Measurements from ENCODE around the gene NBEAL1. TPM values are rescaled to one million over a fixed set of nuclear protein-coding genes. Genes with fewer than 3 reads are reported as not detected.
A peak's percentile ranks its signal among the peaks of the same experiment; 100 is the strongest.

The NBEAL1 gene
- total and polyA plus RNA-seq, 2 of the 8 experiments (the other 6 are each of a cell fraction or from before 2014, with no cell fraction given) = 2.3 to 10.7 TPM

GRCh38 chr2:203246646-203247045 lies 232.0 kb downstream of the NBEAL1 start:
- no peak overlapping the region for H4K8ac ChIP-seq (ENCODE audit: extremely low read depth, insufficient read depth, low read length)
- no peak overlapping the region for H4K5ac ChIP-seq (ENCODE audit: insufficient read length, low read depth, low read length)
- H4K20me1 ChIP-seq (replicated peaks in 1 of 2; ENCODE audit: control insufficient read depth in 1 of 2, insufficient read depth in 2 of 2, low read length in 2 of 2) = no peaks in the 10 kb centered on the region
- no peak overlapping the region for H3K9ac ChIP-seq (replicated peaks in 1 of 4; ENCODE audit: extremely low read depth in 1 of 4, low read depth in 3 of 4, low read length in 3 of 4)
- H2BK20ac ChIP-seq (ENCODE audit: low read length) = no peak overlapping the region
- H2BK12ac ChIP-seq (ENCODE audit: low read depth, low read length) = no peak overlapping the region
- no peak overlapping the region for H2BK15ac ChIP-seq (ENCODE audit: low read length)
- peak in 1 of 2 experiments; percentile 6 for DNase-seq (ENCODE audit: low read depth in 1 of 2, low spot score in 2 of 2)
- no peak overlapping the region for H3K4ac ChIP-seq (replicated peaks; ENCODE audit: insufficient read length, low read depth, low read length)
- H2BK5ac ChIP-seq (ENCODE audit: low read depth, low read length) = no peak overlapping the region
- H3K23me2 ChIP-seq (ENCODE audit: low read depth, low read length) = no peaks in the 10 kb centered on the region
- 0 out of 2 replicates have a peak, but pooled peaks cover 3% of the 10 kb centered on the region for H3K79me1 ChIP-seq (ENCODE audit: low read depth, low read length)
- H2AFZ ChIP-seq (ENCODE audit: low read length) = no peak overlapping the region
- CTCF ChIA-PET (ENCODE audit: partially characterized antibody) = interaction anchor here (1.0 to 1.6 kb wide), 2 partner anchors 21 to 34 kb away, joined by 3 to 4 read pairs; no protein-coding TSS in a partner anchor
- no peak overlapping the region for H3K27ac ChIP-seq (ENCODE audit: low read depth, low read length)
- POLR2A ChIA-PET (ENCODE audit: partially characterized antibody) = no interaction called here
- FAIRE-seq = no peak
- H3K4me3 ChIP-seq (ENCODE audit: extremely low read depth in 1 of 4, insufficient read depth in 2 of 4, low read depth in 3 of 4, low read length in 4 of 4) = no peak overlapping the region
- H3K56ac ChIP-seq (replicated peaks; ENCODE audit: insufficient read length, low read depth, low read length) = no peak overlapping the region
- no peak overlapping the region for H3K23ac ChIP-seq (ENCODE audit: insufficient read length)
- no peak overlapping the region for H3K4me2 ChIP-seq (ENCODE audit: insufficient read depth in 1 of 2, low read depth in 2 of 2, low read length in 2 of 2)
- no peaks in the 10 kb centered on the region for H3K4me1 ChIP-seq (replicated peaks in 1 of 4; ENCODE audit: control insufficient read depth in 3 of 4, insufficient read depth in 4 of 4, low read length in 3 of 4)
- no peak overlapping the region for H4K91ac ChIP-seq (replicated peaks; ENCODE audit: insufficient read length, low read length)
- H3K14ac ChIP-seq (ENCODE audit: insufficient read length) = no peak overlapping the region
- no peak overlapping the region for H2AK5ac ChIP-seq (ENCODE audit: low read depth, low read length)
- 94% methylated on average over 3 of the region's 3 CpGs; no CpG with 5 or more reads in 1 of the 2 experiments for WGBS, 2 experiments (ENCODE audit: extremely low coverage in 1 of 2, insufficient coverage in 1 of 2, insufficient read length in 1 of 2, insufficient replicate concordance in 2 of 2, low coverage in 1 of 2, low lambda C conversion rate in 2 of 2, missing lambda C conversion rate in 1 of 2)
- H3K18ac ChIP-seq (ENCODE audit: extremely low read depth, low read length) = no peak overlapping the region
- peaks cover 0 to 16% (median 5%) of the 10 kb centered on the region in 4 experiments; a peak in 4 of 8 replicates for H3K36me3 ChIP-seq (ENCODE audit: control insufficient read depth in 2 of 4, insufficient read depth in 4 of 4, low read length in 3 of 4)
- H3K79me2 ChIP-seq (ENCODE audit: control insufficient read depth in 1 of 2, insufficient read depth in 2 of 2, low read length in 2 of 2) = peaks cover 0 to 4% of the 10 kb centered on the region in 2 experiments; a peak in 1 of 4 replicates
- no peak overlapping the region for H2BK120ac ChIP-seq (replicated peaks; ENCODE audit: low read depth, low read length)
- no peaks in the 10 kb centered on the region for H3K9me3 ChIP-seq (ENCODE audit: insufficient read depth in 2 of 2, low read depth in 1 of 2, low read length in 1 of 2)
- no peaks in the 10 kb centered on the region for H3K27me3 ChIP-seq (replicated peaks in 1 of 4; ENCODE audit: control insufficient read depth in 3 of 4, extremely low read depth in 1 of 4, insufficient read depth in 3 of 4, low read length in 3 of 4)
- TF ChIP-seq ATF3 (IDR thresholded peaks at IDR 0.05; ENCODE audit: insufficient read depth, low read depth, low read length) = no peak
- no peak for TF ChIP-seq SRF (IDR thresholded peaks at IDR 0.05; ENCODE audit: low read depth, low read length)
- TF ChIP-seq YY1 (IDR thresholded peaks at IDR 0.05; ENCODE audit: low read depth, low read length) = no peak
- TF ChIP-seq HDAC2 (IDR thresholded peaks at IDR 0.05; ENCODE audit: borderline replicate concordance in 1 of 2, low read depth in 2 of 2, low read length in 2 of 2) = no peak
- no peak for TF ChIP-seq SIN3A (conservative IDR thresholded peaks at IDR 0.05 in 1 of 2, IDR thresholded peaks at IDR 0.05 in 1 of 2; ENCODE audit: low read depth in 1 of 2, low read length in 2 of 2)
- no peak for TF ChIP-seq SIRT6 (IDR thresholded peaks at IDR 0.05; ENCODE audit: low read length)
- no peak for TF ChIP-seq KDM5A (IDR thresholded peaks at IDR 0.05; ENCODE audit: low read length)
- TF ChIP-seq BCL11A (IDR thresholded peaks at IDR 0.05; ENCODE audit: low read depth in 2 of 2, low read length in 2 of 2) = no peak
- no peak for TF ChIP-seq RNF2 (IDR thresholded peaks at IDR 0.05; ENCODE audit: borderline replicate concordance, low read depth, low read length, missing control alignments, poor library complexity, severe bottlenecking)
- no peak for TF ChIP-seq PHF8 (conservative IDR thresholded peaks at IDR 0.05; ENCODE audit: low read depth, low read length)
- TF ChIP-seq MAFK (IDR thresholded peaks at IDR 0.05; ENCODE audit: low read depth, low read length) = no peak
- TF ChIP-seq TCF12 (IDR thresholded peaks at IDR 0.05; ENCODE audit: low read depth, low read length) = no peak
- TF ChIP-seq SIX5 (IDR thresholded peaks at IDR 0.05; ENCODE audit: low read depth, low read length) = no peak
- no peak for TF ChIP-seq CEBPB (IDR thresholded peaks at IDR 0.05; ENCODE audit: low read depth, low read length)
